OCI-LY1 (cell line): ENCODE results near the gene APBA1.

Source experiments
- H2AFZ ChIP-seq: fragments of 200-600 bp; sonication (generic), shearing (Covaris generic); 2 replicates; pipeline ENCODE4 v1.6.0; 2014; ENCODE audit warnings: antibody characterized with exemption, mild to moderate bottlenecking, low read length
- H3F3A ChIP-seq: fragments of 200-600 bp; sonication (generic), shearing (Covaris generic); 2 replicates; pipeline ENCODE4 v1.6.0; 2014; ENCODE audit warnings: mild to moderate bottlenecking, antibody characterized with exemption, low read length, moderate library complexity; ENCODE audit not compliant: insufficient read depth
- H3K27ac ChIP-seq: fragments of 200-600 bp; sonication (generic); 2 replicates; pipeline ENCODE4 v1.5.1; 2014; ENCODE audit warnings: low read length, mixed run types, mild to moderate bottlenecking, low read depth; ENCODE audit not compliant: poor library complexity, severe bottlenecking
- H3K27me3 ChIP-seq: fragments of 200-600 bp; sonication (generic); 2 replicates; pipeline ENCODE4 v1.6.0; 2014; ENCODE audit warnings: antibody characterized with exemption, mild to moderate bottlenecking, low read length, moderate library complexity; ENCODE audit not compliant: insufficient read depth
- H3K36me3 ChIP-seq: fragments of 200-600 bp; sonication (generic); 2 replicates; pipeline ENCODE4 v1.6.1; 2014; ENCODE audit warnings: mild to moderate bottlenecking, antibody characterized with exemption, low read length, moderate library complexity, mixed read lengths; ENCODE audit not compliant: insufficient read depth
- H3K4me1 ChIP-seq: fragments of 200-600 bp; sonication (generic); 2 replicates; pipeline ENCODE4 v1.5.1; 2014; ENCODE audit warnings: mild to moderate bottlenecking, low read length, moderate library complexity; ENCODE audit not compliant: insufficient read depth, severe bottlenecking
- H3K4me2 ChIP-seq: fragments of 200-600 bp; sonication (generic), shearing (Covaris generic); 2 replicates; pipeline ENCODE4 v1.6.1; 2014; ENCODE audit warnings: low read length
- H3K4me3 ChIP-seq: fragments of 200-600 bp; sonication (generic); 2 replicates; pipeline ENCODE4 v1.5.1; 2014; ENCODE audit warnings: low read length, low read depth, mild to moderate bottlenecking, mixed read lengths; ENCODE audit not compliant: poor library complexity, severe bottlenecking
- H3K79me2 ChIP-seq: fragments of 200-600 bp; shearing (Covaris generic); 2 replicates; pipeline ENCODE4 v1.6.1; 2016; ENCODE audit warnings: mixed run types, low read length, mixed read lengths; ENCODE audit not compliant: insufficient read depth
- H3K9ac ChIP-seq: fragments of 200-600 bp; sonication (generic), shearing (Covaris generic); 2 replicates; pipeline ENCODE4 v1.6.1; 2014; ENCODE audit warnings: mild to moderate bottlenecking, low read length, mixed read lengths
- H3K9me2 ChIP-seq: fragments of 200-600 bp; sonication (generic), shearing (Covaris generic); 2 replicates; pipeline ENCODE4 v1.6.1; 2014; ENCODE audit warnings: low read depth, mild to moderate bottlenecking, low read length, mixed read lengths
- H3K9me3 ChIP-seq: fragments of 200-600 bp; shearing (Covaris generic); 2 replicates; pipeline ENCODE4 v1.6.1; 2014; ENCODE audit warnings: low read length, mixed read lengths
- H4K20me1 ChIP-seq: fragments of 200-600 bp; sonication (generic), shearing (Covaris generic); 2 replicates; pipeline ENCODE4 v1.6.0; 2016; ENCODE audit warnings: mild to moderate bottlenecking, low read length; ENCODE audit not compliant: insufficient read depth
- CTCF ChIP-seq: fragments of 200-600 bp; sonication (generic), shearing (Covaris generic); IDR thresholded peaks from 2 replicates; pipeline ENCODE4 v1.5.1; 2017; ENCODE audit warnings: mild to moderate bottlenecking, antibody characterized with exemption, low read length, moderate library complexity, mixed read lengths
- EZH2 ChIP-seq: fragments of 200-600 bp; sonication (generic), shearing (Covaris generic); IDR thresholded peaks from 2 replicates; pipeline ENCODE4 v1.8.0; 2017; ENCODE audit warnings: borderline replicate concordance, mixed run types, mild to moderate bottlenecking, antibody characterized with exemption, low read length, moderate library complexity, mixed read lengths

The APBA1 gene

GRCh38 chr9:69388596-69388995 lies 283.6 kb downstream of the APBA1 start:
- no peaks in the 10 kb centered on the region for H3K36me3 ChIP-seq
- H3K27ac ChIP-seq = no peak overlapping the region
- no peaks in the 10 kb centered on the region for H3F3A ChIP-seq
- H3K27me3 ChIP-seq = no peaks in the 10 kb centered on the region
- H3K9me2 ChIP-seq = no peaks in the 10 kb centered on the region
- no peaks in the 10 kb centered on the region for H4K20me1 ChIP-seq
- H3K4me2 ChIP-seq = no peak overlapping the region
- TF ChIP-seq CTCF (no peak), EZH2 (no peak)
- no peak overlapping the region for H3K9ac ChIP-seq
- H3K9me3 ChIP-seq = no peaks in the 10 kb centered on the region
- H3K79me2 ChIP-seq = no peaks in the 10 kb centered on the region
- H2AFZ ChIP-seq = no peak overlapping the region
- H3K4me1 ChIP-seq = no peaks in the 10 kb centered on the region
- no peak overlapping the region for H3K4me3 ChIP-seq

GRCh38 chr9:69386651-69387050 lies 285.5 kb downstream of the APBA1 start:
- no peaks in the 10 kb centered on the region for H3K9me2 ChIP-seq
- no peaks in the 10 kb centered on the region for H3K79me2 ChIP-seq
- H4K20me1 ChIP-seq = no peaks in the 10 kb centered on the region
- no peaks in the 10 kb centered on the region for H3K27me3 ChIP-seq
- no peak for TF ChIP-seq EZH2
- TF ChIP-seq CTCF = no peak
- no peaks in the 10 kb centered on the region for H3F3A ChIP-seq
- H3K4me3 ChIP-seq = no peak overlapping the region
- H3K36me3 ChIP-seq = no peaks in the 10 kb centered on the region
- no peak overlapping the region for H3K9ac ChIP-seq
- no peaks in the 10 kb centered on the region for H3K9me3 ChIP-seq
- no peak overlapping the region for H3K27ac ChIP-seq
- no peak overlapping the region for H2AFZ ChIP-seq
- H3K4me2 ChIP-seq = no peak overlapping the region
- no peaks in the 10 kb centered on the region for H3K4me1 ChIP-seq

- Histone ChIP-seq H3K27me3 (no peaks in the 10 kb centered on the region), H2AFZ (no peak overlapping the region), H3K4me2 (no peak overlapping the region)
These were observed 286.6 kb downstream of the APBA1 start for GRCh38 chr9:69385581-69386033.

More at GRCh38 chr9:69385581-69386033, 286.6 kb downstream of the APBA1 start:
- H3K36me3 ChIP-seq = no peaks in the 10 kb centered on the region
- no peaks in the 10 kb centered on the region for H3K4me1 ChIP-seq
- H3F3A ChIP-seq = no peaks in the 10 kb centered on the region
- TF ChIP-seq EZH2 (no peak), CTCF (no peak)
- no peak overlapping the region for H3K9ac ChIP-seq
- no peaks in the 10 kb centered on the region for H4K20me1 ChIP-seq
- H3K9me3 ChIP-seq = no peaks in the 10 kb centered on the region
- H3K9me2 ChIP-seq = no peaks in the 10 kb centered on the region
- no peak overlapping the region for H3K27ac ChIP-seq
- no peak overlapping the region for H3K4me3 ChIP-seq
- H3K79me2 ChIP-seq = no peaks in the 10 kb centered on the region
